Measurements from ENCODE around the gene CMIP.
"Not testable (repeated sequence)": the region's sequence is repeated elsewhere in the genome, so short reads cannot be mapped to it uniquely, and the experiment has no call there.

The CMIP gene

GRCh38 chr16:81673432-81673831, 228.8 kb downstream of the CMIP start:
- DNase-seq: no peak

DNA sequence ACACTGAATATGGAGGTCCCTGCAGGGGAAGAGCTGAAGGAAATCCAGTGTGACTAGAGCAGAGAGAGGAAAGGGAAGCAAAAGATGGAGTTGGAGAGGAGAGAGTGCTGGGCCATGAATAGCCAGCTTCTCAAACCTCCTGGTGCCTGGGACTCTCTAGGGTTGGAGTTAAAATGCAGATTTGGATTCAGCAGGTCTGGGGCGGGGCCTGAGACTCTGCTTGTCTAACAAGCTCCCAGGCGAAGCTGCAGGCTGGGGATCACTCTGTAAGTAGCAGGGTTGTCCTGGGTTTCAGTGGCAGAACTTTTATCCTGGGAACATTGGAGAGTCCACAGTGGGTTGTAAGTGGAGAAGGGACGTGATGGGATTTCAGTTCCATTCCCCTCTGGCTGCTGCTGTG, 231.1 kb downstream of the CMIP start:
- no peak for DNase-seq

DNA sequence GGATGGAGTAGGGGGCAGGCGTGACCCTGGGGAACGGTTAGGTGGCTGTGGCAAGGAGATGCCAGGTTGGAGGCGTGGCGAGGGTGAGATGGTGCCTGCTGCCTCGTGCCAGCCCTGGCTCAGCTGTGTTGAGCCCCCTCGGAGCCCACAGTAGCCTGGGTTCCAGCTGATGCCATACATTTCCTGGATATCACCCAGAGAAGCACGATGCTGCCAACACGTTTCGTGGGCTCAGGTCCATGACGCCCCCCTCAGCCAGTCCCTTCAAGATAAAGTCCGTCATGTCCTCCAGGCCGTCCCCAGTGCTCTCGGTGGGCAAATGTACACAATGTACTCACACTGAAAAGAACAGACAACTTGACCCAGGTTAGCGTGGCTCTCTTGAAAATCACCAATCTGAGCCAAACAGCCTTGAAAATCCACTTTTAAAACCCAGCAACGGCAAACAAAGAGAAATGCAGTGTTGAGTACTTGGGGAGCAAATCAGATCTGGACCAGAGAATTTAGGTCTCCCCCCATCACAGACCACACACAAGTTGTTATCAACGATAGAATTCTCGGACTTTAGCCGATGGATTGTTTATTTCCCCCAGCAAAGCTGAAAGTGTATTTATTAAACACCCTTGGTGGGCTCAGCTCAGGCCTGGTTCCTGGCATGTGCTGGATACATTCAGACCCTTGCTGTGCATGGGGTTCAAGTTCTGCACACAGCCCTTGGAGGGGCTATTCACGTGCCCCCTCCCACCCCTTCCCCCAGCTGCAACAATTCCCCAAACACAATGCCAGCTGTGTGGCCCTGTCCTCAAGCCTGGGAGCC, 231.7 kb downstream of the CMIP start:
- DNase-seq: no peak

DNA sequence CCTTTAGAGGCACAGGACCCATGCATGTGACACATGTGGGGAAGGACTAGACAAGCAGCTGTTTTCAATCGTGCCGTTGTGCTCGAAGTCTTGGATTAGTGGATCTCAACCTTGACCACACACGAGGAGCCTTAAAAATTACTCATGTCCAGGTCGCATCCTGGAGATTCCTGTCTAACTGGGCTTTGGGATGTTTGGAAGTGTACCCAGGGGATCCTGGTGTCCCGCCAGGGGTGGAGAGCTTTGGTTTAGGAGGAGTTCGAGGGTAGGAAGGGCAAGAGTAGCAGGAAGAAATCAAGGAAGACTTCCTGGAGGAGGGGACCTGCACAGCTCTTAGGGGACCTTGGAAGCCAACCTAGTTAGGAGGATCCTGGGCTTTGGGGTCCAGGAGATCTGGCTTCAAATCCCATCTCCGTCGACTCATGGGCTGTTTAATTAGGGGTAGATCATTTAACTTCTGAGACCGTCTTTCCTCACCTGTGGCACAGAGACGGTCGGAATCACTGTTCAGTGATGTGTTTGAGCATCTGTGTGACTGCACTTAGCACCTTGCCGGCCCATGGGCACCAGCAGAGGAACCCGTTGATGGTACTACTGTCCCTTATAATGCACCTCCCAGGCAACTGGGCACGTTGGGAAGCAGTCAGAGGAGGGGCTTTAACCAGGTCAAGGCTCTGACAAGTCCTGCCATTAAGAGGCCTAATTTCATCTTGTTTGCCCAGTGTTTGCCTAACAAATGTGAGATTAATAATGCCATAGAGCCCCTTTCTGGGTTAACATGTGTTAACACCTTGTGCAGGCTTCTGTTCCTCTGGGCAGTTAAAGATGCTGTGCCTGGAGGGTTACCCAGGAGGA, 232.5 kb downstream of the CMIP start:
- no peak for DNase-seq

- DNase-seq: no peak
Measured at GRCh38 chr16:81678326-81679095, 233.9 kb downstream of the CMIP start.

- DNase-seq: no peak
Measured at GRCh38 chr16:81679721-81680430, 235.3 kb downstream of the CMIP start.

DNA sequence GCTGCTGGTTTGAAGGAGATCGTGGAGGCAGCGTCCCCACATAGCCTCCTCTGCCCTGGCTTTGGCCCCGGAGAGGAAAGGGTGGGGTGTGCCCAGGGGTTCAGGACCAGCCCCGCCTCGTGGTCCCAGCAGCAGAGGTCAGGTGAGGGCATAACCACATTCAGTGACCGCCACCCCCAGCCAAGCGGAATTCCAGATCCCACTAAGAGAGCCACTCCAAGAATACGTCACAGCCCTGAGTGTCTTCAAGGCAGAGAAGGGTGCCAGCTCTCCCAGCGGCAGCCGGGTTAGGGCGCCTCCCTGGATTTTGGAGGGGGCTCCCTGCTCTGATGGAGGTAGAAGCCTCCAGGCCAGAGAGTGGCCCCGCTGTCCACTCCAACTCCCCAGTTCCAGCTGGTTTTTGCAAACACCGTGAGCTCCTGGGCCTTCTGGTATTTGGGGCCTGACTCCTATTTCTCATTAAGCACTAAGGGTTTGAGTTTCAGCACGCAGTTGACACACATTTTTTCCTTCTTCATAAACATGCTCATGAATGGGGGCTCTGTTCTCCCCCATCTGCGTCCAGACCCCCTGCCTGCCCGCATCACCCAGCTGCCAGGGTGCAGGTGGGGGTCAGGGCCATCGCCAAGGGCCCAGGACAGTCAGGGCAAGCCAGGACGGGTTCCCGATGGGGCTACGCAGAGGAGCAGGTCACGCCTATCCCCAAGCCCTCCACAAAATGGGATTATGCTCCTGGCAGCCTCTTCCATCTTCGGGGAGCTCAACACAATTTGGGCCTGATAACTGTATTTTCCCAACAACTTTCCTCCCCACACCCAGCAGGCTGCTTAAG, 236.1 kb downstream of the CMIP start:
- DNase-seq: no peak

DNA sequence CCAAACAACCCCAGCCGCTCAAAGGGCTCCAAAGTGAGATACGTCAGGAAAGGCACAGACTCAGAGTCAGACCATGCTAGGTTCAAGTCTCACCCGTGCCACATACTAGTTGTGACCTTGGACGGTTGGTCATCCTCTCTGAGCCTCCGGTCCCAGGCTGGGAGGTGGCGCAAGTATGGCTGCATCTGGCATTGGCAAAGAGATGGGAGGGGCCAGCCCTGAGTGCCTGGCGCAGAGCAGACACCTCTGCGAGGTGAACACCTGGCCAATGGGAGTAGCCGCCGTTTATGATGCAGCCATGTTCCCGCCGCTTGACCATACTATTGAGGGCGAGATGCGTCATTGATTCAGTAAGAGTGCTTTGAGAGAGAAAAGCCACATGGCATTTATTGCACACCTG, 236.7 kb downstream of the CMIP start:
- no peak for DNase-seq

- DNase-seq: no peak
Measured at GRCh38 chr16:81684242-81684837, 239.7 kb downstream of the CMIP start.

DNA sequence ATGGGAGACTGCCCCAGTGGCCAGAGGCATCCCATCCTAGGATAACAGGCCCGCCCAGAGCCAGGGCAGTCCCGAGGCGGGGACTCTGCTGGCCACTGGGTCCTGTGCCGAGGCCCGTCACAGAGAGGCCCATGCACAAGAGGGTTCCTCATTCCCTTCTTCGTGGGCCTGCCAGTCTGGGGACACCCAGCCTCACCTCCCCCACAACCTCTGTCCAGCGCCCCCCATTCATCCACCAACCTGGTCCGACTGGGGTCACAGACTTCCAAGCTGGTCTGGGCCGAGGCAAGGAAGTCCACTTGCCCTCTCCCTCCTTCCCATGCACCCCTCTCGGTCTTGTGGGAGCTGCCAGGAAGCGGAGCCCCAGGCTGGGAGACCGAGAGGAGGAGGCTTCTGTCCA, 240.3 kb downstream of the CMIP start:
- DNase-seq: no peak

GRCh38 chr16:81686391-81687130, 242.0 kb downstream of the CMIP start:
- DNase-seq: no peak

DNA sequence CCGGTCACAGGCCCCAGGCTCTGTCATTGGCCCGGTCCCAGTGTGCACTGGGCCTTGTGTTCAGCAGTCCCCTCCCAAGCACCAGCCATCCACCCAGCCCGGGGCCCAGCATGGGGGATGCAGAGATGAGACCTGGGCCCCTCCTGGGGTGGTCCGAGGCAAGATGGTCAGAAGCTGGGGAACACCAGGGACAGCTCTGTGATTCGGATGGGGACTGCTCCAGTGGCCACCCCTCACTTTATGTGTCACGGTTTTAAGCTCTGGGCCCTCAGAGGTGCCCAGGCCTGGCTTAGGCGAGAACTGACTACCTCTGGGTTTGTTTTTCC, 242.5 kb downstream of the CMIP start:
- no peak for DNase-seq

DNA sequence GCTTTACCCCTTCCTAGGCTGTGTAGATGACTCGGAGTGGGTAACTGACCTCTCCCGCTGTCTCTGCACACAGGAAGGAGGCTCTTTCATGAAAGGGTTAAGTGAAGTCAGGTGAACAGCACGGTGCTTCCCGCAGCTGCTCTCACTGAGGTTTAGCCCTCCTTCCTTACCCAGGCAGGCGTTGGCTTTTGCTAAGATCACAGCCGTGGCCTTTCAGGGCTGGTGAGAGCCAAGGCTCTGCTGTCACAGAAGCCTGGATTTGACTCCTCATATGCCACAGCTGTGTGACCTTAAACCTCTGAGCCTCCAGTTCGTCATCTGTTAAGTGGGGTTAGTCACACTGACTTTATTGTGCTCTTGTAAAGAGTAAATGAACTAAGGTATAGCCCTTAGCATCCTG, 243.6 kb downstream of the CMIP start:
- no peak for DNase-seq

DNA sequence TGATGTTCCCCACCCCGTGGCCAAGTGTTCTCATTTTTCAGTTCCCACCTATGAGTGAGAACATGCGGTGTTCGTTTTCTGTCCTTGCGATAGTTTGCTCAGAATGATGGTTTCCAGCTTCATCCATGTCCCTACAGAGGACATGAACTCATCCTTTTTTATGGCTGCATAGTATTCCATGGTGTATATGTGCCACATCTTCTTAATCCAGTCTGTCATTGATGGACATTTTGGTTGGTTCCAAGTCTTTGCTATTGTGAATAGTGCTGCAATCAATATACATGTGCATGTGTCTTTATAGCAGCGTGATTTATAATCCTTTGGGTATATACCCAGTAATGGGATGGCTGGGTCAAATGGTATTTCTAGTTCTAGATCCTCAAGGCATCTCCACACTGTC, 244.2 kb downstream of the CMIP start:
- not testable (repeated sequence) for DNase-seq

GRCh38 chr16:81692021-81692420, 247.4 kb downstream of the CMIP start:
- DNase-seq: no peak

- no peak for DNase-seq
Measured at GRCh38 chr16:81692571-81692970, 248.0 kb downstream of the CMIP start.

DNA sequence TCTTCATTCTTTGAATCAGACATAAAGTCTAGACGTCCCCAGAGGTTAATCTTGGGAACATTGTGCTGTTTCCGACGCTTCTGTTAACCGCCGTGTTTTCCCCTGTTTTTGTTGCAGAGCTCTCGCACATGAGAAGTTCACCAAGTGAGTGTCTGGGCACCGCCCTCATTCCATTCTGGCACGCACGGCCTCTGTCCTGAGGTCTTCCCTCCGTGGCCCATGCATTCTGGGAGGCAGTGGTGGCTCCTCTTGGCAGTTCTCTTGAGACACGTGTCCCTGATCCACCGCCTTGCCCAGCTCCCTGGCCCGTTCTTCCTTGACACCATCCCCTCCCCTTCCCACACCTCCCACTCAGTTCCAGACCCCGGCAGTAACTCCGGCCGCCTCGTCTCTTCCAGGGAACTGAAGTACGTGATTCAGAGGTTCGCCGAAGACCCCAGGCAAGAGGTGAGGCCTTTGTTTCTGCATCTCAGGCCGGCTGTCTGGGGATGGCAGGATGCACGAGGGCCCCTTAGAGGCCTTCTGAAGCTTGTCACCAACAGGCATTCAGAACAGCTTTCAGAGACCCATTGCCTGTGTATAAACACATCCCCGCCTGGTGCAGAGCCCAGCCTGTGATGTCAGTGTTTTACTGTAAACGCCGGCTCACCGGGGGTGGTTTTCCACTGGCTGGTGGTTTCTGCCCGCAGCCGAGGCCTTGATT, 248.6 kb downstream of the CMIP start:
- DNase-seq: no peak

DNA sequence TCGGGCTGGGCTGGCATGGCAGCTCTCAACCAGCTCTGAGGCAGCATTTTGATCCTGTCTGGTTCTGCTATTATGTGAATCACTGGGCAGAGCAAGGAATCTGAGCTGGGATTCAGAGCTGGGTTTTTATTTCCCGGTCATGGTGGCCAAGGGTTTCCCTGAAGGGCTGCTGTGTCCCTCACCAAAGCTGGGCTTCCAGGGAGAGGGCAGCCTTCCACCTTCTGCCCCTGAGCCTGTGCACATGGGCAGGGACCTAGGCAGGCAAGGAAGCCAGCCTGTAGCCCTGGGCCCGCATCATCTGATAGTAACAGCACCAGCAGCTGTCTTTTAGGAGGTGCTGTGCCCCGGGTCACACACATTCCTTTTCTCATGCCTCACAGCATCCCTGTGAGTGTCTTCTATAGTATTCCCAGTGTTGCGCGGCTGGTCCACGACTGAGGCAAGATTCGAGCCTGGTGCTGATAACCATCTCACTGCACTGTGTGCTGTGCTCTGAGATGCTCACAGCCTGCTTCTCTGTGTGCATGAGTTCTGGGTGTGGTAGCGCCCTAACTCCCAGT, 249.2 kb downstream of the CMIP start:
- no peak for DNase-seq

DNA sequence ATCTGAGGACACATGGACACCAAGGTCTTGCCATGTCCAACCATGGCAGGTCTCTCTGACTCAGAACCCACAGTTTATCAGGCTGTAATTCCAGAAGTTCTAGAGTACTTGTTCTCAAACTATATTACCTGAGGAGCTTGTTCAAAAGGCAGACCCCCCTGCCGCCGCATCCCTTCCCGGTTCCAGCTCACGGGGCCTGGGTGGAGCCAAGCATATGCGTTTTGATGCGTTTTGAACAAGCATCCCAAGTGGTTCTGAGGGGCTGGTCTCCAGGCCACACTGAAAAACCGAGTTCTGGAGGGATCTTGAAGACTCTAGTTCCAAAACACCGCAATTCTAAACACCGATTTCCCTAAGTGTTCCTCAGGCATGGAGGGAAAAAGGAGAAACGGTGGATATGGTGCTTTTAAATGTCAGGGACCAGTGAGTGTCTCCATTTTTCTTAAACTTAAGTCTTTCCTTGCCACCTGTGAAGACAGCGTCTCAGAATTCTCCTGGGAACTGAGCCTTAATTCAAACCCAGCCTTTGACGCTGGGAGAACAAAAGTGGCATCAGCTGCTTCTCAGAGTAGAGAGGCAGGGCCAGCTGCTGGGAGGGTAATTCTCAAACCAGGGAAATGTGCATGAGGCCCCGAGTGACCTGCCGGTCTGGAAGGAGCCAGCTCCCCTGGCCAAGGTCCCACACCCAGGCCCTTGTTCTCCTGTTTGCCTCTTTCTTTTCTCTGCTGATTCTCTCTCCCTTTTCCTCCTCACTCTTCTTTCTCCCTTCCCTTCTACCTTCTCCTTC, 250.1 kb downstream of the CMIP start:
- DNase-seq: no peak
